Activated CD4-positive, alpha-beta memory T cell treated with anti-CD3 and anti-CD28 coated beads, Interleukin-2, amount 10 ng/mL, durations not matched to agents 7 days and 5 days (primary cell): ENCODE data around the gene SYT7. TPM values are rescaled to one million over a fixed set of nuclear protein-coding genes. Genes with fewer than 3 reads are reported as not detected.

Source experiments
- CTCF ChIA-PET: fragments of 350-600 bp; sonication (Branson Sonifier 250); formaldehyde crosslinking; loops from one replicate; lab custom pipeline; 2021; ENCODE audit warnings: antibody characterized with exemption, inconsistent platforms; lab: Charles Lee
- POLR2A ChIA-PET: fragments of 350-600 bp; sonication (Branson Sonifier 250); formaldehyde crosslinking; loops from one replicate; lab custom pipeline; 2021; ENCODE audit warnings: antibody characterized with exemption; lab: Charles Lee
- DNase-seq: peaks from one replicate; pipeline ENCODE4 v3.0.0-alpha.2; 2020
- H3K27ac Mint-ChIP-seq: one replicate; pipeline ENCODE4 v1.8.0; 2021; ENCODE audit warnings: mild to moderate bottlenecking, mixed read lengths
- H3K27me3 Mint-ChIP-seq: one replicate; pipeline ENCODE4 v1.8.0; 2021; ENCODE audit warnings: mixed read lengths
- H3K36me3 Mint-ChIP-seq: one replicate; pipeline ENCODE4 v1.8.0; 2021; ENCODE audit warnings: low read depth, mixed read lengths
- H3K4me1 Mint-ChIP-seq: one replicate; pipeline ENCODE4 v1.8.0; 2021; ENCODE audit warnings: mixed read lengths
- H3K4me3 Mint-ChIP-seq: one replicate; pipeline ENCODE4 v1.8.0; 2021; ENCODE audit warnings: mild to moderate bottlenecking, mixed read lengths
- H3K9me3 Mint-ChIP-seq: one replicate; pipeline ENCODE4 v1.8.0; 2021; ENCODE audit warnings: mixed read lengths
- total RNA-seq, 2 experiments: library from RNA; stranded (reverse); gene quantifications; one replicate each; pipeline ENCODE4 v1.2.3, GENCODE V29; 2021

Gene SYT7
- total RNA-seq, 2 experiments from 2014 or later: not detected

DNA sequence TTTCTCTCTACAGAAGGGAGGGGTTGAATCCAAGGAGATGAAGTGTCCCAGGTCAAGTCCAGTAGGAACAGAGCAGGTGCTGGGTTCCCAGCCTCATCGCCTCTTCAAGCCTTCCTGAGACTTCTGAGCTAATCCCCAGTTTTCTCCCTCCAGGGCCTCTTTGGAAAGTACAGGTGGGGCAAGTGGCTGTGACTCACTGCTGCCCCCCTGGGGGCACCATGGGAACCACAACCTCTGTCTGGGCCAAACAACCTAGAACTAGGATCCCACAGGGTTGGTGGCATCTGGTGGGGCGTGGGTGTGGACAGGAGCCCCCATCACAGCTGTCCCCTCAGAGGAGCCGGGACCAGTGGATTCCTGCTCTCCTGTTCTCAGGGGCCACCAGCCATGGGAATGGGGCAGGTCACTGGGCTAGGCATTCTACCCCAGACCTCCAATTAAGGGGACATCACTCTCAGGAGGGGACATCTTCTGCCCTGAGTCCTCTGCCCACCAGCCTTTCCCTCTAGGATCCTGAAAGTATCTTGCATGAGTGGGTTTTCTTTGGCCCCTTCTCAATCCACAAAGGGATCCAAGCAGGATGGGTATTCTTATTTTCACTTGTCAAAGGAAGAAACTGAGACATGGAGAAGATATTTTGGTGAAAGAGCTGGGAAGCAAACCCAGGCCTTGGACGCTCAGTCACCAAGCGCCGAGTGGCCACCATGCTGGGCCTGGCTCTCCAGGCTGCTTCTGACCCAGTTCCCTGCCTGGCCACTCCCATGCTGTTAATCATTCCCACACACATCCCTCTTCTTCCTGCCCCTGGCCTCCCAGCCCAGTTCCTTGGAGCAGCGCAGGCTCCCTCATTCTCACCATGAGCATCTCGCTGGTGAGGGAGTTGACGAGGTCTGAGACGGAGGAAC lies 48.5 kb downstream of the SYT7 start:
- H3K27me3 Mint-ChIP-seq: peaks cover 3% of the 10 kb centered on the region
- no peaks in the 10 kb centered on the region for H3K4me1 Mint-ChIP-seq
- no peaks in the 10 kb centered on the region for H3K36me3 Mint-ChIP-seq
- H3K9me3 Mint-ChIP-seq: no peaks in the 10 kb centered on the region
- ChIA-PET POLR2A (no interaction called here), CTCF (interaction anchor here (0.9 to 2.1 kb wide), 7 partner anchors 11 to 106 kb away, joined by 3 to 10 read pairs (median 4); no protein-coding TSS in a partner anchor)
- peak; percentile 51 for DNase-seq
- H3K4me3 Mint-ChIP-seq: no peak overlapping the region
- H3K27ac Mint-ChIP-seq: no peak overlapping the region

DNA sequence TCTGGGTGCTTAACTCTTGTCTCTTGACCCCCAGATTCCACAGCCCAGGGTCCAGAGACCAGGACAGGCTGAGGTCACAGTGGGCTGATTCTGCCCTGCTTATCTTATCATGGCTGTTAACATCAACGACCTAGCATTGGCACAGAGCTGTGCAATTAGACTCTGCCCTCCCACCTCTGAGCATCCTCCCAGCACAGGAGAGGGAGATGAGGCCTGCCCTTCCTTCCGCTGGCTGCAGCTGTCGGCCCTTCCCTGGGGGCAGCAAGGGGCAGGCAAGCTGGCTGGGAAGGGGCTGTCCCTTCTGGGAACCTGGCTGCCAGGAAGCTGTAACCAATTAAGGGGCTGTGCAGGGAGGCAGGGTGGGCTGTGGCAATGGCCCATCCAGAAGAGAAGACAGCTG lies 49.8 kb downstream of the SYT7 start:
- ChIA-PET CTCF (interaction anchor here (0.9 to 2.1 kb wide), 6 partner anchors 14 to 129 kb away, joined by 3 to 10 read pairs (median 4); no protein-coding TSS in a partner anchor), POLR2A (no interaction called here)
- no peak overlapping the region for H3K27ac Mint-ChIP-seq
- no peaks in the 10 kb centered on the region for H3K36me3 Mint-ChIP-seq
- H3K27me3 Mint-ChIP-seq: peaks cover 5% of the 10 kb centered on the region
- no peaks in the 10 kb centered on the region for H3K9me3 Mint-ChIP-seq
- H3K4me1 Mint-ChIP-seq: no peaks in the 10 kb centered on the region
- no peak for DNase-seq
- no peak overlapping the region for H3K4me3 Mint-ChIP-seq

DNA sequence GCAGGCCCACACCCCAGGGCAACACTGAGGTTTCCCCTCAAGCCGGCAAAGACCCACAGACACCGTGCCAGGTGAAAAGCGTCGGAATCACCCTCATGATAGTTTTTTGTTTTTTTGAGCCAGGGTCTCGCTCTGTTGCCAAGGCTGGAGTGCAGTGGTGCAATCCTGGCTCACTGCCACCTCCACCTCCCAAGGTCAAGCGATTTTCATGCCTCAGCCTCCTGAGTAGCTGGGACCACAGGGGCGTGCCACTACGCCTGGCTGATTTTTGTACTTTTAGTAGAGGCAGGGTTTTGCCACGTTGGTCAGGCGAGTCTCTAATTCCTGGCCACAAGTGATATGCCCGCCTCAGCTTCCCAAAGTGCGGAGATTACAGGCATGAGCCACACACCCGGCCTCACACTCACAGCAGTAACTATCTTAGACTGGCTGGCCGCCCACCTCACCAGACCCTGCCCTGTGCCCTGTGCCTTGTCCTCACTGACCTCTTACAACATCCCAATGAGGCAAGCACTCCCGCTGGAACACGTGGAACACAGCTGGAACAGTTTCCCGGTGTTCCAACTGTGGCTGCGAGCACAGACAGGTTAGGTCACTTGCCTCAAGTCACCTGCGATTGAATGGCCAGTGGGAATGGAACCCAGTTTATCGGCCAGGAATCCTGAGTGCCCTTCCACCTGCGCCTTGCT lies 51.2 kb downstream of the SYT7 start:
- Mint-ChIP-seq H3K4me1 (no peaks in the 10 kb centered on the region), H3K9me3 (no peaks in the 10 kb centered on the region), H3K36me3 (no peaks in the 10 kb centered on the region), H3K27ac (no peak overlapping the region), H3K27me3 (peaks cover 13% of the 10 kb centered on the region), H3K4me3 (no peak overlapping the region)
- CTCF ChIA-PET: no interaction called here
- POLR2A ChIA-PET: no interaction called here
- DNase-seq: no peak

DNA sequence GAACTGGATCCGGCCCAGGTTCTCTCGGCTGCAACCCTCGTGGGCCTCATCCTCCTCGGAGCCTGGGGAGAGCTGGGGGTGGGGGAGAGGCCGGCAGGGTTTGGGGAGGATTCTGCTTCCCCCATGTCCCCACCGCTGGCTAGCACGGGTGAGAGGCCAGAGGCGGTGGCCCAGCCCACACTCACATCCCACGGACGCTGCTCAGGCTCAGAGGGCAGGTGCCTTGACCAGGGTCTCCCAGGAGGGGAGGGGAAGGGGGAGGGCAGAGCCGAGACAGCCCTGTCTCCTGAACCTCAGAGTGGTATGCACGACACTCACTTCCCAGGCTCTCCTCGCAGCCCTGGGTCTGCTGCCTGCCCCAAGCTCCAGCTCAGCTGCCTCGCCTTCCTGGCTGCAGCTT lies 52.8 kb downstream of the SYT7 start:
- no peaks in the 10 kb centered on the region for H3K36me3 Mint-ChIP-seq
- no peak for DNase-seq
- no peak overlapping the region for H3K4me3 Mint-ChIP-seq
- H3K27me3 Mint-ChIP-seq: peaks cover 20% of the 10 kb centered on the region
- H3K9me3 Mint-ChIP-seq: no peaks in the 10 kb centered on the region
- ChIA-PET POLR2A (no interaction called here), CTCF (no interaction called here)
- no peaks in the 10 kb centered on the region for H3K4me1 Mint-ChIP-seq
- no peak overlapping the region for H3K27ac Mint-ChIP-seq

DNA sequence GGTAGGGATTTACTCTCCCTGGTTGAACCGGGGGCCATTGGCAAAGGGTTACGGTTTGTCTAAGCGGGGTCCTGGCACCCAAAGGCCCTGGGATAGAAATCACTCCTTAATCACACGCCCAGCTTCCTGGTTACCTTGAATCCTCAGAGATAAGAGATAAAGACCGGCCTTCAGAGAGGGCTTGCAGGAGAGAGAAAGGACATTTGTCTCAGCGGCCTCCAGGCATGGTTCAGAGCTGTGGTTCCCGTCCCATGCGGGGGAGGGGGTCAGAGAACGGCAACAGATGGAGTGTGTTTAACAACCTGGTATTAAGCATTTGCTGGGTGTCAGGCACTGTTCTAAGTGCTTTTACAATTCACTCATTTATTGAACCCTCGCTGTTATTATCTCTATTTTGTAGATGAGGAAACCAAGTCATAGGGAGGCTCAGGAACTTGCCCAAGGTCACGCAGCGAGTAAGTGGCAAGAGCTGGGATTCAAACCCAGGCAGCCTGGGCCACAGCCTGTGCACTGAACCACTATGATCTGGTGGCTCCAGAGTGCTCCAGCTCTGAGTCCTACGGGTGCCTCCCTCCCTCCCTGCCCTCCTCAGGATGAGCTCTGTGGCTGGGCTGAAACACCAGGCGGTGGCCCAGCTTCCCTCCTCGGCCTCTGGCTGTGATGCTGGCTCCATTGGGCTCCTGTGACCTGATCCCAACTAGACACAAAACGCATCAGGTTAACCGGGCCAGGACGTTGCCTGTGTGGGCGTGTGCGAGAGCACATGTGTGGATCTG lies 53.7 kb downstream of the SYT7 start:
- no peaks in the 10 kb centered on the region for H3K36me3 Mint-ChIP-seq
- CTCF ChIA-PET: interaction anchor here (2.1 kb wide), 1 partner anchor 10 kb away, joined by 18 read pairs; no protein-coding TSS in a partner anchor

DNA sequence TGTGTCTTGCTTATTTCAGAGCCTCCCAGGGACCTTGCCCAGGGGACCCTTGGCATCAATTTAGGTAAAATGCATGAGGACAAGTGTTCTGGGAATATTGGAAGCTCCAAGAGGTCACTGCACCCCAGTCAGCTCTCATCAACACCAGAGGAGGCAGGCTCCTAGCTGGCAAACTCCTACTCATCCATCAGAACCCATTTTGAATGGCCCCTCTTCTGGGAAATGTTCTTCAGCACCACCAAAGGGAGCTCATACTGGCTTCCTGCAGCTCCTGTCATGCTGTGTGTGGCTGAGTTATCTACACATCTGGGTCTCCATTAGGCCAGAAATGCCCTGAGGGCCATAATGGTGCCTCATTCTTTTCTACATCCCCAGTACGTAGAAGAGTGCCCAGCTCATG lies 54.6 kb downstream of the SYT7 start:
- ChIA-PET POLR2A (no interaction called here), CTCF (interaction anchor here (2.1 kb wide), 1 partner anchor 9 kb away, joined by 18 read pairs; no protein-coding TSS in a partner anchor)
- no peak for DNase-seq
- Mint-ChIP-seq H3K4me3 (no peak overlapping the region), H3K9me3 (no peaks in the 10 kb centered on the region), H3K27ac (no peak overlapping the region), H3K27me3 (peaks cover 25% of the 10 kb centered on the region), H3K36me3 (no peaks in the 10 kb centered on the region), H3K4me1 (no peaks in the 10 kb centered on the region)

More for the DNA sequence above, 53.7 kb downstream of the SYT7 start:
- no peaks in the 10 kb centered on the region for H3K4me1 Mint-ChIP-seq
- H3K27ac Mint-ChIP-seq: no peak overlapping the region
- no peak overlapping the region for H3K4me3 Mint-ChIP-seq
- H3K9me3 Mint-ChIP-seq: no peaks in the 10 kb centered on the region
- no peak for DNase-seq
- peaks cover 22% of the 10 kb centered on the region for H3K27me3 Mint-ChIP-seq
- POLR2A ChIA-PET: no interaction called here

DNA sequence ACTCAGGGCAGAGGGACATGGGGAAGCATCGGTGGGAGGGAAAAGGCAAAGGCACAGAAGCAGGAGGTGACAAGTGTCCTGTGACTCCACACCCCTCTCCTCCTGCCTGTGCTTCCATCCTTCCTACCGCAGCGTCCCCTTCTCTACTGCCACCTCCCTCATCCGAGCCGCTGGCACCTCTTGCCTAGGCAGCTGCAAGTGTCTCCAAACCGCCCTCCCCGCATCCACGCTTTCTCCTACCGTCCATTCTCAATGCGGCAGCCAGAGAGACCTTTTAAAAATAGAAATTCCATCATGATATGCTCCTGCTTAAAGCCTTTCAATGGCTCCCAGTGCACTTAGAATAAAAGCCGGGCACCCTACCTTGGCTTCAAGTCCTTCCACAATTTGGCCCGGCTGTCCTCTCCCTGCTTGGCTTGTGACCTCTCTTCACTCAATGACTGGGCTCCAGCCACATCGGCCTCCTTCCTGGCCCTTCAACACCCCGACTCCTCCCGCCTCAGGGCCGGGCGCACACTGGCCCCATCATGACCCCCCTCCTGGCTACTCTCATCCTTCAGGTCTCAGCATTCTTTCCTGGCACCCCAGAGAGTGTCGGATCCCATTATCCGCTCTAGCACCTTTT lies 55.8 kb downstream of the SYT7 start:
- Mint-ChIP-seq H3K27ac (no peak overlapping the region), H3K4me1 (no peaks in the 10 kb centered on the region), H3K36me3 (no peaks in the 10 kb centered on the region), H3K4me3 (no peak overlapping the region), H3K27me3 (peaks cover 25% of the 10 kb centered on the region), H3K9me3 (no peaks in the 10 kb centered on the region)
- CTCF ChIA-PET: interaction anchor here (2.1 kb wide), 1 partner anchor 8 kb away, joined by 18 read pairs; no protein-coding TSS in a partner anchor
- POLR2A ChIA-PET: no interaction called here
- no peak for DNase-seq

DNA sequence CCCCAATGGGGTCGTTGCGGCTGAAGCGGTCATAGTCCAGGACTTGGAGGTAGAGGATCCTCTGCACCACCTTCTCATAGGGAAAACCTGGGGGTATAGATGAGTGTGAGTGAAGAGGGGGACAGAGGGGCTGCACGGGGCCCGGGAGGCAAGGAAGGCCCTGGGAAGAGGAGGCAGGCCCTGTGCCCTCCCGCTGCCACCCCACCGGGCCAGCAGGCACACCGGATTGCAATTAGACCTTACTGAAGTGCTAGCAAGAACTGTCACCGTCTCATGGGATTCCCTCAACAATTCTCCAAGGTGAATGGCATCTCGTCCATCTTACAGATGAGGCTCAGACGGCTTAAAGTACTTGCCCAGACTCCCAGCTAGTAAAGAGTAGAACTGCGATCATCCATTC lies 56.4 kb downstream of the SYT7 start:
- Mint-ChIP-seq H3K36me3 (no peaks in the 10 kb centered on the region), H3K27ac (no peak overlapping the region), H3K9me3 (no peaks in the 10 kb centered on the region), H3K4me3 (no peak overlapping the region), H3K27me3 (peaks cover 25% of the 10 kb centered on the region), H3K4me1 (no peaks in the 10 kb centered on the region)
- ChIA-PET CTCF (interaction anchor here (0.6 kb wide), 1 partner anchor 1538 kb away, joined by 3 read pairs; no protein-coding TSS in a partner anchor), POLR2A (no interaction called here)
- no peak for DNase-seq

DNA sequence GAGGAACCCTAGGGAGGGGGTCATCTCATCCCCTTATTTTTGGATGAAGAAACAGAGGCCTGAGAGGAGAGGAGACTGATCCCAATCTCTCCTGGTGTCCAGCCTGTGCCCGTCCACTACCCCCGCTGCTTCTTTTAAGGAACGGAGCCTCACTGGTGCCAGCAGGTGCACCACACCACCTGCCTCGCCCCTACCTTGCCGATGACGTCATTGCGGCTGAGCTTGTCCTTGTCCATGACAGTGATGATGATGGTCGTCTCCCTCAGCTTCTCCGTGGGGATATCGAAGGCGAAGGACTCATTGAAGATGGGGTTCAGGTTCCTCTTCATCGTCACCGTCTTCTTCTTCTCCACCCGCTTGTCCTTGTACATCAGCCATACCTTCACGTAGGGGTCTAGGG lies 58.0 kb downstream of the SYT7 start:
- Mint-ChIP-seq H3K4me1 (no peaks in the 10 kb centered on the region), H3K4me3 (no peak overlapping the region), H3K9me3 (no peaks in the 10 kb centered on the region), H3K27ac (no peak overlapping the region), H3K36me3 (no peaks in the 10 kb centered on the region), H3K27me3 (peaks cover 25% of the 10 kb centered on the region)
- ChIA-PET POLR2A (no interaction called here), CTCF (no interaction called here)
- DNase-seq: no peak

DNA sequence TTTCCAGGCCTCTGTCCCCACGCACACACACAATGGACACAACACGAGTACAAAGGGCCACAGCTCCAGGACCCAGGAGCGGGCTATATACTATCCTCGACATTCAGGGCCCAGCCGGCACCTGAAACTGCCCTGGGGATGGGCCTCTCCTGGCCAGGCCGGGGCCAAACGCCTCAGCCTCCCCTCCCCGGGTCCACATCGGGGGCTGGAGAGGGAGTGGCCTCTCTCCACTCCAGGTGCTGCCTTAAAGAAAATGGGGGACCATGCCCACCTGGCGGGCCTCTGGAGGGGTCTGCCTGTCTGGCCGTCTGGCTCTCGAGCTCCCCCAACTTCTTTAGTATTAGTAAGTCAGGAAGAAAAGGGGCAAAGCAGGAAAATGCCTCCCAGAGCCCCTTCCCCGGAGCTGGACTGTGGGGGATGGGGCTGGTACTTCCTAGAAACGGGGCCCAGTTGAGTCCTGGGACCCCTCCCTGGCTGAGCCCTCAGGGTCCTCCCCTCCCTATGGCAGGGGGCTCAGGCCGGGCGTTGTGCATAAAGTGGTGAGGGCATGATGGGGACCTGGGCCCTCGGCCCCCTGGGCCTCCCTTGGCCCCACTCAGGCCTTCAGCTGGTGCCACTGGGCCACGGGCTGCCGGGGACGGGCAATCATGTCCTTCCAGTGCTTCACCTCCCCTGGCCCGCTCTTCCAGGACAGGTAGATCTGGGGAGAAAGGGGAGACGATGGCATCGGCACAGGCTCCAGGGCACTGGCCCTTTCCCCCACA lies 62.7 kb downstream of the SYT7 start:
- POLR2A ChIA-PET: no interaction called here
- Mint-ChIP-seq H3K27ac (no peak overlapping the region), H3K4me3 (no peak overlapping the region), H3K4me1 (peaks cover 2% of the 10 kb centered on the region), H3K36me3 (no peaks in the 10 kb centered on the region), H3K27me3 (peaks cover 6% of the 10 kb centered on the region), H3K9me3 (no peaks in the 10 kb centered on the region)
- CTCF ChIA-PET: interaction anchor here (1.0 to 4.0 kb wide), 8 partner anchors 8 to 83 kb away, joined by 3 to 72 read pairs (median 22); partner anchors contain the start of gene LRRC10B
- no peak for DNase-seq

DNA sequence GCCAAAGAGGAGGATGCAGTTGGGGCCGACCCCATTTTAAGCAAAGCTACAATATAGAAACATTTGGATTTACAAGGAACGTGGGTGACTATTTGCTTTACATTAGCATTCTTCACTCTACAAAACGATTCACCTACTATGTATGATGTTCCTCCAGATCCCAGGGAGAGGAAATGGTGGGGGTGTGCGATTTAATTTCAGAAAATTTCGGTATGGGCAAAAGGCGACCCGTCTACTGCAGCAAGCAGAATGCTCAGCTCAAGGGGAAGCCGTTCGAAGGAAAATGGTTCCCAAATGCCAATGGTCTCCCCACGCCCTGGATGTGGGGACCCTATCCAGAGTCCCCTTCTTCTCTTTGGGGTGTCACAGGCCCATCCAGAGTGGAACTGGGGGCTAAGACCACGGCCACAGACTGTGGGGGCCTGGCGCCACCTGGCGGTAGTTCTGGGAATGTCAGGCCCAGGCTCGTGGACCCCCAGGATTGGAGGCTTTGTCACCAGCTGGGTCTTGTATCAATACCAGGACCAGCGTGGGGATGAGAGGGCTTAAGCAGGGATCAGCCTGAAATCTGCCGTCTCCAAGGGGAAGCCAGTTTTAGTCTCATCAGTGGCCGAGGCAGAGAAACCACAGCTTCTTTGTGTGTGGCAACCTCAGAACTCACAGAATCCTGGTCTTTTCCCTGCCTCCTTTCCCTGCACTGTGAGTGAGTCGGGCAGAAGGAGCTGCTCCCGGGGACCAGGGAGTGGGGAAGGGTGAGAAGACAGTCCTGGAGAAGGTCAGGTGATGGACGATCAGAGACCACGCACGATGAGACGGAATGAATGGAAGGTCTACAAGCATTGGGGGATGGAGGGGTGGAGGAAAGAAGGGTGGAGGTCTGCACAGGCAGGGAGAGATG lies 64.0 kb downstream of the SYT7 start:
- peaks cover 4% of the 10 kb centered on the region for H3K27me3 Mint-ChIP-seq
- ChIA-PET POLR2A (interaction anchor here (1.6 kb wide), 1 partner anchor 70 kb away, joined by 7 read pairs; no protein-coding TSS in a partner anchor), CTCF (interaction anchor here (0.7 to 4.0 kb wide), 21 partner anchors 9 to 603 kb away, joined by 3 to 72 read pairs (median 5); partner anchors contain the start of genes LRRC10B and TMEM109)
- no peaks in the 10 kb centered on the region for H3K36me3 Mint-ChIP-seq
- peak; percentile 51 for DNase-seq
- no peaks in the 10 kb centered on the region for H3K9me3 Mint-ChIP-seq
- H3K4me1 Mint-ChIP-seq: peaks cover 2% of the 10 kb centered on the region
- H3K4me3 Mint-ChIP-seq: no peak overlapping the region
- no peak overlapping the region for H3K27ac Mint-ChIP-seq
